Heart right ventricle (tissue), 16 donors: ENCODE results near the gene RXRA. TPM values are rescaled to one million over a fixed set of nuclear protein-coding genes. Genes with fewer than 3 reads are reported as not detected.

ENCODE experiments used
- ATAC-seq, 8 donors: fragments of 200-7000 bp; cut with Tn5 transposase; one replicate each; pipeline ENCODE4 v1.9.1; 2020; ENCODE audit warnings: mild to moderate bottlenecking in 8 of 8, moderate library complexity in 8 of 8, moderate number of reproducible peaks in 1 of 8
- DNase-seq, 2 donors: peaks; one replicate each; pipeline ENCODE4 v3.0.0-alpha.2; 2020
- H3K27ac ChIP-seq, 10 donors: fragments of 200-600 bp; sonication (generic) in 2 of 10; one replicate each; pipeline versions ENCODE4 v1.5.0 to v1.8.0; 2020 to 2022; ENCODE audit warnings: mild to moderate bottlenecking in 3 of 10
- H3K27me3 ChIP-seq, 7 donors: fragments of 200-600 bp; one replicate each; pipeline ENCODE4 v1.8.0; 2021 to 2022; ENCODE audit warnings: mild to moderate bottlenecking in 2 of 7
- H3K36me3 ChIP-seq, 9 donors: fragments of 200-600 bp; sonication (generic) in 1 of 9; one replicate each; pipeline versions ENCODE4 v1.5.0 to v1.8.0; 2020 to 2022; ENCODE audit warnings: mild to moderate bottlenecking in 2 of 9
- H3K4me1 ChIP-seq, 9 donors: fragments of 200-600 bp; sonication (generic) in 1 of 9; one replicate each; pipeline versions ENCODE4 v1.5.0 to v1.8.0; 2020 to 2022; ENCODE audit warnings: mild to moderate bottlenecking in 4 of 9
- H3K4me3 ChIP-seq, 10 donors: fragments of 200-600 bp; sonication (generic) in 2 of 10; one replicate each; pipeline versions ENCODE4 v1.5.0 to v1.8.0; 2020 to 2022; ENCODE audit warnings: mild to moderate bottlenecking in 7 of 10, moderate library complexity in 2 of 10
- H3K9me3 ChIP-seq, 11 donors: fragments of 200-600 bp in 10 of 11; sonication (generic) in 2 of 11; one replicate each; pipeline versions ENCODE4 v1.5.0 to v1.8.0; 2013 to 2022; ENCODE audit warnings: mild to moderate bottlenecking in 2 of 11, control low read depth in 1 of 11, moderate library complexity in 1 of 11
- CTCF ChIP-seq, 9 donors: fragments of 200-600 bp; sonication (generic) in 2 of 9; IDR thresholded peaks; one replicate each; pipeline versions ENCODE4 v1.5.0 to v1.8.0; 2021 to 2022; ENCODE audit warnings: antibody characterized with exemption in 9 of 9, mild to moderate bottlenecking in 5 of 9, moderate library complexity in 1 of 9
- WGBS, 2 donors: extraction: QIAGEN DNeasy Blood & Tissue Kit; methylation state at CpG; one replicate each; pipeline ENCODE4 v1.1.7; 2013; ENCODE audit warnings: inconsistent platforms in 1 of 2; 5-methylcytosine and 5-hydroxymethylcytosine counted together
- intact Hi-C, 10 donors: fragments of 100-400 bp; cut with DNase I; formaldehyde crosslinking; loops; one replicate each; pipeline versions ENCODE4 v1.11.1 to v1.14.2; 2022
- polyA plus RNA-seq, 2 donors: library from polyadenylated mRNA; stranded (reverse); fragments of 200-250 nt; gene quantifications; one replicate each; pipeline ENCODE4 v1.2.3, GENCODE V29; 2013
- total RNA-seq, 10 donors: library from RNA; stranded (reverse); fragmentation: NEBNext Ultra II Directional in 3 of 10; extraction: Animal tissue kit (Norgen Biotek cat#: 25700) in 3 of 10; gene quantifications; one replicate each; pipeline versions ENCODE4 v1.2.1 to v1.2.4, GENCODE V29; 2021 to 2023
- donor health status: Arrhythmogenic right ventricular cardiomyopathy.
- donor health status: ischemic (EF 13 %, LVEDD 7.1; RV severe dilation, severe dysfunction).
- donor health status: healthy with polysubstance abuse.
- donor health status: DM: no; HTN: yes; CAD: no.
- donor health status: DM: no; HTN: no; CAD: no.
- donor health status: ischemic (EF 25% LVEDD 6.9; RV normal size, moderate dysfunction).
- donor health status: ischemic (EF 25% LVEDD 5.7; RV mildly dilated, moderate dysfunction).
- donor health status: healthy.
- donor health status: DM: yes; HTN: yes; CAD: no.
- donor health status: Ischemic cardiomyopathy.
- donor health status: ischemic (EF 35%, LVEDD 5.7; RV mildly dilated, moderate dysfunction).
- donor health status: nonischemic (EF 11% LVEDD 7.7; RV severe dilation, severe dysfunction).
- donor health status: DM: yes; HTN: yes; CAD: no.
- donor health status: PGD.
- donor health status: ischemic (EF 29% LVEDD 5.4; RV normal size, mild dysfunction).
- donor health status: nonischemic (EF 23%, LVEDD 6.1; RV moderate dilation, normal function).

The RXRA gene
- total and polyA plus RNA-seq, 12 donors, result 22.6 to 92.3 (median 42.0) TPM

GRCh38 chr9:134355561-134356279, 29.5 kb downstream of the RXRA start:
- intact Hi-C loops, result no loop called here
- DNase-seq, result no peak
- no peak for ATAC-seq
- no peaks in the 10 kb centered on the region for H3K9me3 ChIP-seq
- 71 to 78% methylated on average over 15 of the region's 15 CpGs for WGBS, 2 donors
- H3K36me3 ChIP-seq, result no peaks in the 10 kb centered on the region
- no peak overlapping the region for H3K4me3 ChIP-seq
- peaks cover 61 to 100% (median 100%) of the 10 kb centered on the region in 9 donors for H3K4me1 ChIP-seq
- no peaks in the 10 kb centered on the region for H3K27me3 ChIP-seq
- no peak for TF ChIP-seq CTCF (IDR thresholded peaks at IDR 0.05)
- peak overlapping the region in 1 of 10 donors; percentile 1 for H3K27ac ChIP-seq

- Histone ChIP-seq H3K4me1 (peaks cover 61 to 100% (median 97%) of the 10 kb centered on the region in 9 donors), H3K36me3 (no peaks in the 10 kb centered on the region), H3K27ac (peak overlapping the region in 1 of 10 donors; percentile 58), H3K9me3 (no peaks in the 10 kb centered on the region), H3K27me3 (no peaks in the 10 kb centered on the region), H3K4me3 (no peak overlapping the region)
- 74 to 75% methylated on average over 29 of the region's 29 CpGs for WGBS, 2 donors
- no peak for TF ChIP-seq CTCF (IDR thresholded peaks at IDR 0.05)
- DNase-seq, result no peak
- ATAC-seq, result no peak
- intact Hi-C loops, result no loop called here
Measured at GRCh38 chr9:134356496-134357470, 30.5 kb downstream of the RXRA start.

GRCh38 chr9:134357631-134358025, 31.4 kb downstream of the RXRA start:
- no peaks in the 10 kb centered on the region for H3K9me3 ChIP-seq
- intact Hi-C loops, result no loop called here
- whole genome bisulfite sequencing, 2 donors, result 89% methylated on average over 9 of the region's 9 CpGs
- H3K36me3 ChIP-seq, result no peaks in the 10 kb centered on the region
- H3K4me1 ChIP-seq, result peaks cover 56 to 99% (median 96%) of the 10 kb centered on the region in 9 donors
- no peak for ATAC-seq
- no peaks in the 10 kb centered on the region for H3K27me3 ChIP-seq
- TF ChIP-seq CTCF (IDR thresholded peaks at IDR 0.05), result no peak
- H3K27ac ChIP-seq, result peak overlapping the region in 1 of 10 donors; percentile 40
- no peak for DNase-seq
- no peak overlapping the region for H3K4me3 ChIP-seq

GRCh38 chr9:134358026-134358661, 31.9 kb downstream of the RXRA start:
- DNase-seq (no peak), ATAC-seq (no peak)
- H3K9me3 ChIP-seq, result no peaks in the 10 kb centered on the region
- intact Hi-C loops, result no loop called here
- no peaks in the 10 kb centered on the region for H3K36me3 ChIP-seq
- TF ChIP-seq CTCF (IDR thresholded peaks at IDR 0.05), result no peak
- H3K4me3 ChIP-seq, result no peak overlapping the region
- H3K27me3 ChIP-seq, result no peaks in the 10 kb centered on the region
- H3K4me1 ChIP-seq, result peaks cover 51 to 99% (median 92%) of the 10 kb centered on the region in 9 donors
- H3K27ac ChIP-seq, result peak overlapping the region in 8 of 10 donors; percentile 10 to 67 (median 37)
- WGBS, 2 donors, result 82 to 90% methylated on average over 16 of the region's 16 CpGs
